ENCODE results near the gene LMAN1L. TPM values are rescaled to one million over a fixed set of nuclear protein-coding genes. Genes with fewer than 3 reads are reported as not detected.
A peak's percentile ranks its signal among the peaks of the same experiment; 100 is the strongest.

Gene LMAN1L
- total and polyA plus RNA-seq, 10 donors = 2.4 to 164 (median 81.2) TPM

- Histone ChIP-seq H3K4me1 (peaks cover 0 to 28% (median 7%) of the 10 kb centered on the region in 6 donors), H3K27me3 (replicated peaks in 1 of 7) (peaks cover 0 to 38% (median 10%) of the 10 kb centered on the region in 7 donors), H3K4me3 (no peak overlapping the region), H3K36me3 (no peaks in the 10 kb centered on the region), H3K9me3 (no peaks in the 10 kb centered on the region), H3K27ac (no peak overlapping the region)
- intact Hi-C loops (cut with DNase I; ENCODE audit: low total_unique reads) = no loop called here
- 61 to 76% (median 66%) methylated on average over 3 of the region's 3 CpGs for WGBS, 5 donors
- DNase-seq = no peak
- TF ChIP-seq CTCF (IDR thresholded peaks at IDR 0.05 in 8 of 11, conservative IDR thresholded peaks at IDR 0.05 in 3 of 11) (no peak), POLR2AphosphoS5 (IDR thresholded peaks at IDR 0.05) (no peak), POLR2A (IDR thresholded peaks at IDR 0.05) (no peak)
Measured at GRCh38 chr15:74829486-74829885, 16.9 kb downstream of the LMAN1L start.

- Histone ChIP-seq H3K4me1 (peaks cover 0 to 29% (median 7%) of the 10 kb centered on the region in 6 donors), H3K27me3 (replicated peaks in 1 of 7) (peaks cover 0 to 38% (median 10%) of the 10 kb centered on the region in 7 donors), H3K9me3 (no peaks in the 10 kb centered on the region), H3K4me3 (no peak overlapping the region), H3K36me3 (no peaks in the 10 kb centered on the region), H3K27ac (no peak overlapping the region)
- 59 to 74% (median 61%) methylated on average over 6 of the region's 6 CpGs for WGBS, 5 donors
- TF ChIP-seq CTCF (IDR thresholded peaks at IDR 0.05 in 8 of 11, conservative IDR thresholded peaks at IDR 0.05 in 3 of 11) (no peak), POLR2AphosphoS5 (IDR thresholded peaks at IDR 0.05) (no peak), POLR2A (IDR thresholded peaks at IDR 0.05) (no peak)
- DNase-seq = no peak
- intact Hi-C loops (cut with DNase I; ENCODE audit: low total_unique reads) = no loop called here
Measured at GRCh38 chr15:74829991-74830390, 17.4 kb downstream of the LMAN1L start.

- intact Hi-C loops (cut with DNase I; ENCODE audit: low total_unique reads) = no loop called here
- DNase-seq = no peak
- H3K27ac ChIP-seq = no peak overlapping the region
- no peak overlapping the region for H3K4me3 ChIP-seq
- WGBS, 5 donors = 73 to 91% (median 89%) methylated on average over 5 of the region's 5 CpGs
- TF ChIP-seq POLR2A (IDR thresholded peaks at IDR 0.05) = no peak
- no peak for TF ChIP-seq POLR2AphosphoS5 (IDR thresholded peaks at IDR 0.05)
- TF ChIP-seq CTCF (IDR thresholded peaks at IDR 0.05 in 8 of 11, conservative IDR thresholded peaks at IDR 0.05 in 3 of 11) = no peak
- H3K9me3 ChIP-seq = no peaks in the 10 kb centered on the region
- peaks cover 0 to 6% (median 2%) of the 10 kb centered on the region in 6 donors for H3K36me3 ChIP-seq
- peaks cover 0 to 32% (median 7%) of the 10 kb centered on the region in 6 donors for H3K4me1 ChIP-seq
- H3K27me3 ChIP-seq (replicated peaks in 1 of 7) = peaks cover 0 to 31% (median 10%) of the 10 kb centered on the region in 7 donors
Measured at GRCh38 chr15:74830868-74831267, 18.2 kb downstream of the LMAN1L start.

- intact Hi-C loops (cut with DNase I; ENCODE audit: low total_unique reads) = no loop called here
- 77 to 87% (median 81%) methylated on average over 13 to 15 of the region's 15 CpGs for WGBS, 5 donors
- no peak for DNase-seq
Measured at GRCh38 chr15:74831813-74832495, 19.3 kb downstream of the LMAN1L start.

More at GRCh38 chr15:74831813-74832495, 19.3 kb downstream of the LMAN1L start:
- H3K36me3 ChIP-seq = peaks cover 0 to 17% (median 9%) of the 10 kb centered on the region in 6 donors
- H3K27me3 ChIP-seq (replicated peaks in 1 of 7) = peaks cover 0 to 20% (median 5%) of the 10 kb centered on the region in 7 donors
- H3K9me3 ChIP-seq = no peaks in the 10 kb centered on the region
- peaks cover 0 to 21% (median 1%) of the 10 kb centered on the region in 6 donors for H3K4me1 ChIP-seq
- TF ChIP-seq POLR2A (IDR thresholded peaks at IDR 0.05) (no peak), POLR2AphosphoS5 (IDR thresholded peaks at IDR 0.05) (peak in 2 of 3 donors; percentile 12 to 16)
- H3K27ac ChIP-seq = no peak overlapping the region
- H3K4me3 ChIP-seq = no peak overlapping the region
